HG03159 (cell line): ENCODE data around the gene SATB1.

Source experiments
- ATAC-seq: cut with Tn5 transposase; IDR thresholded peaks from one replicate; pipeline ENCODE4 v1.9.1; 2021; ENCODE audit warnings: mild to moderate bottlenecking, moderate library complexity; ENCODE audit not compliant: unreplicated experiment

The SATB1 gene

DNA sequence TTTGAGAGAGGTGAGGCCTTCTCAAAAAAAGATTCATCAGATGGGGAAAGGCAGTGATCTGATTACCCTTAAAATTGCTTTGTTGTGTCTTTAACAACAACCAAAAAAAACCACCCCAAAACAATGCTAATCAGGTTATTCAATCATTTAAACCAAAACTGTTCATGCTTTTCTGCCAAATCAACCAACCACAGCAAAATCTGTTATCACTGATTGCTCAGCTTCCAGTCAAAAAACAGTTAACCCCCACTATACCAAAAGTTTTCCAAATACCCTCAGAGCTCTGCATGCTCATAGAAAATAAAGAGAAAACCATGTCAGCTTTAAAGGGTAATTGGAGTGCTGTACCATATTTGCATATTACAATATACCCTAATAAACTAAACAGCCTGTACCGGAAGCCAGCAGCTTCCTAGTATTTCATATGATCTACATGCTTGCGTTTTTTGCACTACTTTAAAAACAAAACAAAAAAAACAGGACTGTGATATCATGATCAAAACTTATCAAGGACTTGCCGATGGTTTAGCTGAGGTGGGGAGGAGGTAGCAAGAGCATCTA, 22.8 kb downstream of the SATB1 start:
- no peak for ATAC-seq

DNA sequence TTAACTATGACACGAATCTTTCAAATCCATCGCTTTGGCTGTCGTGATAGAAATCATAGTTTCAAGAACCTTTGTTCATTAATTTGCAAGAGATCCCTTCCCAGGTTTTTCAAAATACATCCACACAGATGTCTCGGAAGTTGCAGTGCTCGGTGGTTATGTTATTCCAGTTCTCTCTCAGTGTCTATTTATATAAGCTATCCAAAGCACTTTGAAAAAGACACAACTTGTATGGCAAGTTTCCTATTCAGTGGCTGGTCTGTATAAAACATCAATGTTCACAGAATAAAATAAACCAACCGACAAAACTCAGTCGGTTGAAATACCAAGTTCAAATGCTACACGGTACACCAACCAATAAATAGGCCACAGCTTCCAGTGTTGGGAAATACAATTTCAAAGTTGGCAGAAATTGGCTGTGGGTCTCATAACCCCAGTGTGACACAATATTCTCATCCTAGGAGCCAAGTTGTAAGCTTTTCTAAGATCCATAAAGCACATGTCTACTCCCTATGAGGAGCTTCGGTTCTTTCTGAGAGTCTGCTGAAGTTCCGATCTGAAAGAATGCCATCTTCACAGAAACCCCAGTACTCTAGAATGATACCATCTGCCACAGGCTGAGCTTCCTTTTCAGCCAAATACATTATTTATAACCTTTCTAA, 23.7 kb downstream of the SATB1 start:
- ATAC-seq = no peak

DNA sequence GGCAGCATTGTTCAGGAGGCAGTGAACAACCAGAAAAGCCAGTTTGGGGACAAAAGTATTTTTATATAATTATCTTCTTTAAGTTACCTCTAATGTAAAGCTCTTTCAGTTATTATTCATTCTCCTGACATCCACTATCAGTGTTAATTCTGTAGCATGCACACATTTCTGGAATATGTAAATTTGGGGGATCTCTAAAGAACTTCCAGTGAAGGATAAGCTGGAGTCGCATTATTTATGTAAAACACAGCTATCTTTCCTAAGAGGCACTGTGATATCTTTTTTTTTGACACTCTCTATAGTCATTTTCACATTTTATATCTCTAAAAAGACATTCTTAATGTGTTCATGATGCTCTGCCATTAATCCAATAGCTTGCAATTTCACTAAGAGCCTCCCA, 26.7 kb downstream of the SATB1 start:
- no peak for ATAC-seq

DNA sequence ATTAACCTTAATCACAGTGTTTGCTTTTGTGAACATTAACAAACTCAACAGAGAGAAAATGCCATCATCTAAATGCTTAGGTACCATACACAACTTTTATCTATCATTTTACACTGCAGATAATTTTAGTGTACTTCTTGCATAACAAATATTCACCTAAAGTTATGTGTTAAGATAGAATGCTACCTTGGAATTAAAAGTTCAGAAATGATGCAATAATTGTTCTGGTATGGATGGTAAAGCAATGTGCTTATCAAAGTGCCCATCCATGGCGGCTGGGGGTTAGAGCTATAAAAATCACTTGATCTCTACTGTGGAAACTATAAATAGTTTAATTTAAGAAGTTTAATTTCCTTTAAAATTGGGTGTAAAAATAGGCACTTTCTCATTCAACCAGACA, 28.7 kb downstream of the SATB1 start:
- ATAC-seq = no peak

DNA sequence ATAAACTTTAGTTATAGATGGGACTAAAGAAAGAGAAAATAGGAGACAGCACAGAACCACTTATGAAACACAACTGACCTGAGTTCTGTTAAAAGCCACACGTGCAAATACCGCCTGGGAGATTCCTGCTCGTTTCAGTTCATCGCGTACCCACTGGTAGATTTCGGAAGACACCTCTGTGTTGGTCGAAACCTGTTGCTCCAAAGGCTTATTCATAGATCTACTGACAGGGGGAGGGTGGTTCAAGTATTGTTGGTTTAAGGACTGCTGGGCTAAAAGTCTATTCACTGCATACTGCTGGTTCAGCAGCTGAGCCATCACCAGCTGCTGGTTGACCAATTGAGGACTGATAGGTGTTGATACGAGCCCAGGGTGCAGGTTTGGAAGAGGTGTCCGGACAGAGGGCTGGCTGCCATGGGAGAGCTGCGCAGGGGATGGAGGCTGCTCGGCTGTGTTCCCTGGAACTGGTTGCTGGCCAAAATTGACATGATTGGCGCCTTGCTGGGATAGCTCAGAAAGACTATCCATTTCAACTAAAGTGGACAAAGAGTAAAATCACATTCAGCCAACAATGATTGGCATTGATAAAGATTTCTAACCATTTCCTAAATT, 30.6 kb downstream of the SATB1 start:
- ATAC-seq = no peak

DNA sequence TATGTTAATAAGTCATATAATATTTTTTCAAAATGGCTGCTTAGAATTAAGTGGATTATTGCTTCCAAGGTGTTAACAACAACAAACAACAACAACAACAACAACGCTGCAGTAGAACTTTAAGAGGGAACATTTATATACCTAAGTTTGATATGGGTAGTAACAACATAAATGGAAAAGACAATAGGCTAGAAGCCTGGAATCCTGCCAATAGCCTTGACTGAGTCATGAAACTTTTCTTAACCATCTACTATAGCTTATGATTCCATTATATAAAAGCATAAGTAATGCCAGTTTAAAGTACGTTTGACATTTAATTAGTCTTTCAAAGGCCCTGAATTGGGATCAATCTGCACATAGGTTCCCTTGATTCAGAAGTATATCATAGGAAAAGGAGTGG, 31.2 kb downstream of the SATB1 start:
- no peak for ATAC-seq

DNA sequence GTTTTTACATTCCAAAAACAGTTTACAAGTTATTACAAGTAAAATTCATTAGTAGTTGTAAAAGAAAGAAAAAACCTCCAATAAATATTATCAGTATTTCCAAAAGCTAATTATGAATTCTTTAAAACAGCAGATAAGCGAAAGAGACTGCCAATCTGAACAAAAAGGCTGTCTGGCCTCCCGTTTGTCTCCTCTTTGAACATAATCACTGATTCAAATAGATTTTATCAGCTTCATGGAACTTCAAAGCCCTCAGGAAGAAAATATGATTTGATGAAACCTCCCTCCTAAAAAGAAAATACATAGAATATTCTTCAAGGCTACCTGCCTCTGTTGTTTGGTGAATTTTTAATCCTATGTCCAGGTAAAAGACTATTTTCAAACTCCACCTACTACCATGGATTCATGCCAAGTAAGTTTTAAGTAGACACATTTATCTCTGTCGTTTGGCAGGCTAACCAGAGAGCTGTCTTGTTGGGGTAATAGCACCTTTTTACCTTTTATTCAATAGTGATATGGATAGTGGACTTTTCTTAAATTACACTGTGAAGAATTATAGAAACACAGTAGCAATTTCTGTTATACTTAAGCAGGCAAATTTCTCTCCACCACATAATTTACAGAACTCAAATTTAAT, 35.0 kb downstream of the SATB1 start:
- no peak for ATAC-seq

DNA sequence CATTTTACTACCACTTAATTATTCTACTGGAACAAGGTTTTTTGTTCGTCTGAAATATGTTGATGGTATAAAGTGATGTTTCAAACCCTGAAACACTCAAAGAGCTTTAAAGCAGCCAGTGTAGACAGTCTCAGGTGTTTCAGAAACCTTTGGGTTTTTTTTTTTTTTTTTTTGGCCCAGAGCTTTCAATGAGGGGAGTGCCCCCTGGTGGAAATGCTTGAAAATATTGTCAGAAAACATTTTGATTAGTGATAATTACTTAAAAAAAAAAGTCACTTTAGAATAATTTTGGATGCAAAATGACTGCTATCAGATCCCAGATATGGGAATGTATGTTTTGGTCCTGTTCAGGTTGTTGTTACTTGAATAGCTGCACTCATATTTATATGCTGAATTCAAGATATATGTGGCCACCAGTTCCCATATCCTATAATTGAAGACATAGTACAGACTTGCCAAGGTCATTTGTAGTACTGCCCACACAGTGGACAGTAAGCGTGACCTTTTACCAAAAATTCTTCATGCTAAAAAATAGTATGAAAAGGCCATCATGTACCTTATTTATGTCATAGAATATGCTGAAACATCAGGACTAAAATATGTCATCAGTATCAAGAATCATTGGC, 35.9 kb downstream of the SATB1 start:
- ATAC-seq = no peak

DNA sequence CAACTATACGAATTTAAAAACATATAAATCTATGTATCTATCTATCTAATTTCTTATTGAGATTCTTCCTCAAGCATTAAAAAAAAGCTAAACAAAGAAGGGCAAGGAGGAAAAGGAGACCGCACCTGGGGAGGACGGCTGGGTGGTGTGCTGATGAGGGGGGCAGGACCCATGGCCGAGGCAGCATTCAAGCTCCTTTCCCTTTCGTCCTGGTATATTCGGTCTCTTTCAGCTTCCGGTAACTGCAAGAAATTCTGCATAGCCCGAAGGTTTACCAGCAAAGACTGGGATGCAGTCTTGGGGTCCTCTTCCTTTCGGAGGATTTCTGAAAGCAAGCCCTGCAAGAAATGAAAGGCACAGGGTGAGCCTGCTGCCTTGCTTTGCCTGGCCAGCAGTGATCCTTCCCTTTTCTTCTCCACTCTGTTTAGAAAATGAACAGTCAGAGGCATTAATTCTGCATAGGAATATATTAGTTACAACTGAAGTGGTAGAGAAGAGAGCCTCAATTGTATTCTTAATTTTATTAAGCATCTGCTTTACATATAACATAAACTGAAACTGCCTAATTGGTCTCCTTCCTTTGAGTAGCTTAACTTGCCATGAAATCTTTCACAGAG, 38.8 kb downstream of the SATB1 start:
- no peak for ATAC-seq

DNA sequence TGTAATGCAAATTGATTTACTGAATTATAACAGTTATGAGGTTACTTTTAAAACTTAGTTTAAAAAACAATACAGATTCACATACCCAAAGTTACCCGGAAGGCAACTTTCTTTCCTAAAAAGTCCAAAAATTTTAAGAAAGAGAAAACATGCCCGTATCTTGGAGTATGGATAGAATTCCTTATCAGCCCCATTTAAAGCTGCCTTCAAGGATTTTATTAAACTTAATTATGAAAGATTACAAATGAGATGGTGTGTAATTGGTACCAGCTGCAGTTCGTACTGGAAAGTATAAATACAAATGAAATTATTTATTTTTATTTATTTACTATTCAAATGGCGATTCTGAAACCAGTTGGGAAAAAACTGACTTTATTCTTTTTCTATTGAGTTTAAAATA, 39.4 kb downstream of the SATB1 start:
- ATAC-seq = no peak

DNA sequence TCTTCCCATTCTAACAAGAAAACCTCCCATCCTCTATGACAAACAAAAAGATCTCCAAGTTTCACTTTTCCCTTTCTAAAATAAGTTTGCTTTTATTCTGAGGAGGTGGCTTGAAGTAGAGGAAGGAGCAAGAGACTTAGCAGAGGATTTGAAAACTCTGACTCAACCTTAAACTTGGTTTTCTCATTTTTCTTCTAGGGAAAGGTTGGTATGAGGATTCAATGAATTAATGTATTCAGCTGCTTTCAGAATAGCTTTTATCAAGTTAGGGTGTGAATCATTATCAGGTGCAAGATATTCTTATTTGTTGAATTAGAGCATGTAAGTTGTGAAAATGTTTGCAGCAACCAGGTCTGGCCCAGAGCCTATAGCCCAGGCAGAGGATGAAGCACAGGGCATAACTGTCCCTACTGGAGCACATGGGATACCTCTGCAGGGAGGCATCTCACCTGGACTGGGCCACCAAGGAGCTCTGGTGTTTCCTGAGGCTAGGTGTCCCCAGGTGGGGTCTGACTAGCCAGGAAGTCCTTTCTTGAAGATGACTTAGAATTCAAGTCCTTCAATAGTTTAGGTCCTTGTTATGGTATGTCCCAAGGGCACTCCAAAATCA, 42.3 kb downstream of the SATB1 start:
- ATAC-seq = no peak

DNA sequence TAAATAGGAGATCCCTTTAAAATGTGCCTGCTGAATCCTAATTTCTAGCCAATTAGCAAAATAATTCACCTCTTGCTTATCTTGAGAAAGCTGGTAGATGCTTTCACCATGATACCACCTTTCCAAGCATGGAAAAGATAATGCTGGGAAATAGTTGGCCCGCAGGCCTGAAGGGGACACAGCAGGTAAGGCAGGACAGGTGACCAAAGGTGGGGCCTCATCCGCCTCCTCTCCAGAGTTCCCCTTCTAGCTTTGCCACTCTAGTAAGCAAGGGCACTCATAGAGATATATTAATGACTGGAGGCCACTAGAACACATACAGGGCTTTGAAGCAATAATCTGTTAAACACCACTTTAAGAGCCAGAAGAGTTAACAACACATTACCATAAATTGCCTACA, 45.5 kb downstream of the SATB1 start:
- ATAC-seq = no peak

DNA sequence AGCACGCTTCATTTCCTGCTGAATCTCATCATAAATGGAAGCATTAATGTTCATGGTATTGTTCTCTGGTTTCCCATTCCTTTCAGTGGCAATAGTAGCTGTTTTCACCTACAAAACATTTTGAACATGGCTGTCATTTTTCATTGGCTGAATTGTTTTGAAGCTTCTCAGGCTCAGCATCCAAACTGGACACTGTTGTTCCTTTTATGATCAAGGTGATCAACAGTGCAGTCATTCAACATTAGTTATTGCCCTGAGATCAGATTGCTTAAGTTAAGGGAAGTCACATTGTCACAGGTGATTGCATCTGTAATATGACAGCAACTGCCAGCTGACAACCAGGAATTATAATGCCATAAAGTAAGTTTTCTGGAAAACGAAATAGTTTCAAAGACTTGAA, 46.9 kb downstream of the SATB1 start:
- no peak for ATAC-seq

DNA sequence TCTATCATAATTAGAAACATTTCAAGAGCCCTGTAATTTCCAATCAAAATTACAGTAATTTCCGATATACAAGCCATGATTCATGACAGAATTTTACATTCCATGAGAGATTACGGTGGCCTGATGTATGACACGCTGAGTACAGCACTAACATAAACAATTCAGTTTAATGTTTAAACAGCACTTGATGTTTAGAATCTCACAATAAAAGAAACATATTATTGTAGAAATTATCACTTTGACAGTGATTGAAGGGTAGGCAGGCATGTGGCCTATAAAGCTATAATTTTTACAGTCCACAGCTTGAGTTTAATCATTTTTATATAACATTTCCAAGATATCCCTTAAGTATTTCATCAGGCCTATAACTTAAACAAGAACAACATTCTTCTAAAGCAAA, 48.5 kb downstream of the SATB1 start:
- no peak for ATAC-seq

DNA sequence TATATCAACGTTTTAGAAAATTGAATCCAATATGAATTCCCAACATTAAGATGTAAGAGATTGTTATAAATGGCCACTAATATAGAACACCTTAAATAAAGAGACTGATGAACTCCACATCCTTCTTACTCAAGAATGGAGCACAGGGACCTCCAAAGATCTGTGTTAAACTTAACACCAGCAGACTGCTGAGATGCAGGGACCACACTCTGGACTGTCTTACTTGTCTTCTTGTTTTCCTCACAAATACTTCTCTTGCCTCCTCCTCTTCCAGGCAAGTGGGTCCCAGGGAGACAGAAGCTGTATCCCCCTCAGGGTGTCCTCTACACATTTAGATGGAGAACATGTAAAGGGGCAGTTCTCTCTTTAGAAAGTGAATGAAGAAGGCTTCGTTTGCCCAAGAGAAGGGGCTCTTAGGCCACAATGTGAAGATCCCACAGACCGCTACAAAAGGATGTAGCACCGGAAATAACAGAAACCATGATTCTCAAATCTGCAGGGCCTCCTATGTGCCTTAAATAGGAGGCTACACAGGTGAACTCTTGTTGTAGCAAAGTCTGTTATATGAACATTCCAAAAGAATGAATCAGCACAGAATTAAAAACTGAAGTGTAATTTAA, 52.2 kb downstream of the SATB1 start:
- no peak for ATAC-seq

DNA sequence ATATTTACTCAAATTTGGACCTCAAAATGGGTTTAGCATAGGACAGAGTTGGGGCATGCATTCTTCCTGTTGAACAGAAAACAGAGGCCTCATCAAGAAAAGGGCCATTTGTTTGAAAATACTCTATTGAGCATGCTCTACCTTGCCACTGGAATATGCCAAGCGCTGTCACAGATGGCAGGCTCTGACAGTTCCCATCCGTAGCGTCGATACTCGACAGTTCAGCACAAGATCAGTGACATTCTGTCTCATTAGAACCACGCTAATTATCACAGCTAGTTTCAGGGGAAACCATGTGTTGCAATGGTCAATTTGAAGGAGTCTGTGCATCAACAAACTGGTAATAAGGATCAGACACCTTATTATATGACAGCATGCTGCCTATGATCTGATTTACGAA, 54.5 kb downstream of the SATB1 start:
- ATAC-seq = no peak

DNA sequence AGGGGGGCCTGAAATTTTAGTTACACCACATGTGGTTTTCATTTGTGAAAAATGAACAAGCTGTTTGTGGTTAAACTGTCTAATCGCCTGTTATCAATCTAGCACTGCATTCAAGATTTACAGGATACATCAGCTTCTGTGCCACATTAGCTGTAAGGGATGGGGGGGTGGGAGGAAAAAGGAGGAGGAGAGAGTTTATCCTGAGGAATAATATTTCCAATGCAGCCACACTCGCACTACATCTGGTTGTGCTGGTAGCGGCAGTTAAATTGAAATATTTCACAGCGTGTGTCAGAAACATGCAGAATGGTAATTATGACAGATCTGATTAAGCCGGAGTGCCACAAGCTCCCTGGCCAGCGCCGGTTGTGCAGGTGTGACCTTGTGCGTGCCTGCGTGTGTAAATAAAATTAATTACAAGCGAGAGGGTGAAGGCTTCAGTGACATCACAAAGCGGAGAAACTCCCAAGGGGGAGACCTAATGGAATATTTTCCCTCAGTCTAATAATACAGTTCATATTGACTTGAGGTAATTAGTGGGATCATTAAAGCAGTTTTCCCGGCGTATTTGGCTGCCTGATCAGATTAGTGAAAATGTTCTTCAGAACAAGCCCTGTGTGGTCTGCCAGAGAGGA, 55.5 kb downstream of the SATB1 start:
- ATAC-seq = no peak

DNA sequence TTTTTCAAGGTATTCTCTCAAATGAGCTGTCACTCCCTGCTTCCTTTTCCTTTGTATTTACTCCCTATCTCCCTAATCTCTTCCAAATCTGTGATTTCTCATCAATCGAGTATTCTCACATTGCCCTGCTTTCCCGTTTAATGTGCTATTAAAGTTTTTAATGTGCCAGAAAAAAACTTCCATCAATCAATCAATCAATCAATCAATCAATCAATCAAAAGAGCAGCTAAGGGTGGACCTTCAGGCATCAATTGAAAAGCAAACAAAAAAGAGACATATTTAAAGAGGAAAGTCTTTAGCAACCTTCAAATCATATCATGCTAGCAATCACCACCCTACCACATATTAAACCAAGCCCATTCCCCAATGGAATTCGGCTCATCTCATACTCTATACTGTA, 58.9 kb downstream of the SATB1 start:
- ATAC-seq = no peak

DNA sequence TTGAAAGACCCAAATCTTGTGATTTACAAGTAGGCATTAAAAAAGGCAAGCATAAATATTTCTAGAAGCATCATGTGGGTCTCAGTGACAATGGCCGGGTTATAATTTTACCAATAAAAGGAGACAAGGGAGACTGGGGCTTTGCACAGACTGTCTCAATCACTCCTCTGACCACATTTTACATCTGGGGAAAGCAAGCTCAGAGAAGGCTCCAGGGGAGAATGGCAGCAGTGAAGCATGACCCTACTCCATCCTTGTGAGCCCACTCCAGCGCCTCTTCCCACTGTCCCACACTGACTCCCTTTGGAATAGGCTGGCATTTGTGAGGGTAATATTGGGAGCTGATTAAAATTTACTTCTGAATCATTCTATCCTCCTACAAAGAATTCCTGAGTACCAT, 61.8 kb downstream of the SATB1 start:
- no peak for ATAC-seq

DNA sequence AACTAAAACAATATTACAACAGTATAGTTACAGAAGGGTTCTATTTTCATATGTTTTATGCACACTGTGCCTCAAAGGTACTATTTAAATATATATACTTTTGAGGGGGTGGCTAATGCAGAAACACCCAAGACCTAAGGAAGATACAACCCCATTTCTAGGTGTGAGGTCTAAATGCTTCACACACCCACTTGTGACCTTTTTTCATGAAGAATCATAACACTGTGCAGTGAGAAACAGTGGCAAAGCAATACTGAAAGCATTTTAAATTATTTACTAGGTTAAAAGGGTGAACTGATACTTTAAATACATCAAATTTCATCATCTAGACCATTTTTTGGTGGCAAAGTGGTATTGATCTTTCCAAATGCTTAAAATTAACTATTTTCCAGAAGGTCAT, 67.4 kb downstream of the SATB1 start:
- ATAC-seq = no peak
